ENCODE measurements around the gene LILRA1. TPM values are rescaled to one million over a fixed set of nuclear protein-coding genes. Genes with fewer than 3 reads are reported as not detected.

LILRA1 gene
- total RNA-seq, 1 experiment from 2014 or later: not detected

DNA sequence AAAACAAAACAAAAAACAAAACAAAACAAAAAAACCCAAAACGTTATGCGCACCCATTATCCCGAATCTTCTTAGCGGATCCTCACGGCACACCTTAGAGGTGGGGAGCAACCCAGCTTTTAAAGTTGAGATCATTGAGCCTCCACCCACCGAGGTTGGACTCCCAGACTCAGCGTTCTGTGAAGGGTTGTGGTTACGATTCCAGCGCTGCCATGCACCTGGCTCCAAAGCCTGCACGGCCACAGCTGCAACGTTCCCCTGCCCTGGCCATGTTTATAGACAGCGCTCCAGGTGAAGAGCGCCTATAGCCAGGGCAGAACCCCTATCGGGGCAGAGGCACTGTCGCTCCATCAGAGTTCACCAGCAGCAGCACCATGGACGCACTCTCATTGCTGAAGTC, 38.5 kb upstream of the LILRA1 start:
- no TSS peak for BruUV-seq (replicated peaks)
- TF ChIP-seq, protein P1, sequence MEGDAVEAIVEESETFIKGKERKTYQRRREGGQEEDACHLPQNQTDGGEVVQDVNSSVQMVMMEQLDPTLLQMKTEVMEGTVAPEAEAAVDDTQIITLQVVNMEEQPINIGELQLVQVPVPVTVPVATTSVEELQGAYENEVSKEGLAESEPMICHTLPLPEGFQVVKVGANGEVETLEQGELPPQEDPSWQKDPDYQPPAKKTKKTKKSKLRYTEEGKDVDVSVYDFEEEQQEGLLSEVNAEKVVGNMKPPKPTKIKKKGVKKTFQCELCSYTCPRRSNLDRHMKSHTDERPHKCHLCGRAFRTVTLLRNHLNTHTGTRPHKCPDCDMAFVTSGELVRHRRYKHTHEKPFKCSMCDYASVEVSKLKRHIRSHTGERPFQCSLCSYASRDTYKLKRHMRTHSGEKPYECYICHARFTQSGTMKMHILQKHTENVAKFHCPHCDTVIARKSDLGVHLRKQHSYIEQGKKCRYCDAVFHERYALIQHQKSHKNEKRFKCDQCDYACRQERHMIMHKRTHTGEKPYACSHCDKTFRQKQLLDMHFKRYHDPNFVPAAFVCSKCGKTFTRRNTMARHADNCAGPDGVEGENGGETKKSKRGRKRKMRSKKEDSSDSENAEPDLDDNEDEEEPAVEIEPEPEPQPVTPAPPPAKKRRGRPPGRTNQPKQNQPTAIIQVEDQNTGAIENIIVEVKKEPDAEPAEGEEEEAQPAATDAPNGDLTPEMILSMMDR (IDR thresholded peaks at IDR 0.05; ENCODE audit: insufficient read depth in 1 of 2, low read depth in 1 of 2, low read length in 1 of 2, severe bottlenecking in 1 of 2, unreplicated experiment in 1 of 2): no peak
- H3K27ac Mint-ChIP-seq (ENCODE audit: unreplicated experiment): no peak overlapping the region
- H3K9me3 Mint-ChIP-seq (ENCODE audit: unreplicated experiment): peaks cover 12% of the 10 kb centered on the region
- no peak for DNase-seq
- Histone ChIP-seq H3K36me3 (ENCODE audit: control insufficient read depth, insufficient read depth, low read length) (no peaks in the 10 kb centered on the region), H3K27me3 (replicated peaks; ENCODE audit: control insufficient read depth, insufficient read depth, low read length) (no peaks in the 10 kb centered on the region), H3K4me3 (ENCODE audit: low read depth, low read length) (no peak overlapping the region), H3K4me1 (no peaks in the 10 kb centered on the region), H3K9me3 (no peaks in the 10 kb centered on the region)
- POLR2A ChIA-PET: no interaction called here
- CTCF ChIA-PET: no interaction called here
- H3K4me3 Mint-ChIP-seq (ENCODE audit: unreplicated experiment): no peak overlapping the region
- intact Hi-C loops (cut with micrococcal nuclease; ENCODE audit: unreplicated experiment): no loop called here
- H3K27me3 Mint-ChIP-seq (ENCODE audit: insufficient read depth, unreplicated experiment): peaks cover 2% of the 10 kb centered on the region
- no peaks in the 10 kb centered on the region for H3K4me1 Mint-ChIP-seq (ENCODE audit: low read depth, unreplicated experiment)
- no peaks in the 10 kb centered on the region for H3K36me3 Mint-ChIP-seq (ENCODE audit: insufficient read depth, unreplicated experiment)

- Mint-ChIP-seq H3K27ac (ENCODE audit: unreplicated experiment) (no peak overlapping the region), H3K36me3 (ENCODE audit: insufficient read depth, unreplicated experiment) (no peaks in the 10 kb centered on the region), H3K4me1 (ENCODE audit: low read depth, unreplicated experiment) (no peaks in the 10 kb centered on the region), H3K9me3 (ENCODE audit: unreplicated experiment) (peaks cover 12% of the 10 kb centered on the region), H3K27me3 (ENCODE audit: insufficient read depth, unreplicated experiment) (peaks cover 2% of the 10 kb centered on the region), H3K4me3 (ENCODE audit: unreplicated experiment) (no peak overlapping the region)
- BruUV-seq (replicated peaks): no TSS peak
- POLR2A ChIA-PET: no interaction called here
- Histone ChIP-seq H3K4me1 (no peaks in the 10 kb centered on the region), H3K36me3 (ENCODE audit: control insufficient read depth, insufficient read depth, low read length) (no peaks in the 10 kb centered on the region), H3K9me3 (no peaks in the 10 kb centered on the region), H3K27me3 (replicated peaks; ENCODE audit: control insufficient read depth, insufficient read depth, low read length) (no peaks in the 10 kb centered on the region), H3K4me3 (ENCODE audit: low read depth, low read length) (no peak overlapping the region)
- TF ChIP-seq, protein P1 (IDR thresholded peaks at IDR 0.05; ENCODE audit: insufficient read depth in 1 of 2, low read depth in 1 of 2, low read length in 1 of 2, severe bottlenecking in 1 of 2, unreplicated experiment in 1 of 2): no peak
- intact Hi-C loops (cut with micrococcal nuclease; ENCODE audit: unreplicated experiment): no loop called here
- DNase-seq: no peak
- CTCF ChIA-PET: no interaction called here
Measured at GRCh38 chr19:54556194-54556593, 37.2 kb upstream of the LILRA1 start.

DNA sequence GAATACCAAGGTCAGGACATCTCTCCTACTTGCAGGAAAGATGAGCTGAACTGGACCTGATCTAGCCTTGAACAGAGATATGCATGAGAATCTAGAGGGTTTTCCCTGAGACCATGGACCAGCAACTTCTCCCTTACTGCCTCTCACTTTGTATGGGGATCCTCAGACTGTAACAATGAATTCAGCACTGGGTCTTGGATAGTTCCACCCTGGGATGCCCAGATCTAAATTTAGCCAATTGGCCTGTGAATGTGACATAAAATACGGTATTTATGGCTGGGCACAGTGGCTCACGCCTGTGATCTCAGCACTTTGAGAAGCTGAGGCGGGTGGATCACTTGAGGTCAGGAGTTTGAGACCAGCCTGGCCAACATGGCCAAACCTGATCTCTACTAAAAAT, 35.1 kb upstream of the LILRA1 start:
- intact Hi-C loops (cut with micrococcal nuclease; ENCODE audit: unreplicated experiment): no loop called here
- Mint-ChIP-seq H3K4me1 (ENCODE audit: low read depth, unreplicated experiment) (no peaks in the 10 kb centered on the region), H3K36me3 (ENCODE audit: insufficient read depth, unreplicated experiment) (no peaks in the 10 kb centered on the region), H3K27ac (ENCODE audit: unreplicated experiment) (no peak overlapping the region), H3K27me3 (ENCODE audit: insufficient read depth, unreplicated experiment) (peaks cover 4% of the 10 kb centered on the region), H3K9me3 (ENCODE audit: unreplicated experiment) (peaks cover 9% of the 10 kb centered on the region), H3K4me3 (ENCODE audit: unreplicated experiment) (no peak overlapping the region)
- no peaks in the 10 kb centered on the region for H3K36me3 ChIP-seq (ENCODE audit: control insufficient read depth, insufficient read depth, low read length)
- CTCF ChIA-PET: no interaction called here
- H3K27me3 ChIP-seq (replicated peaks; ENCODE audit: control insufficient read depth, insufficient read depth, low read length): no peaks in the 10 kb centered on the region
- TF ChIP-seq, protein P1 (IDR thresholded peaks at IDR 0.05; ENCODE audit: insufficient read depth in 1 of 2, low read depth in 1 of 2, low read length in 1 of 2, severe bottlenecking in 1 of 2, unreplicated experiment in 1 of 2): no peak
- no TSS peak for BruUV-seq (replicated peaks)
- H3K4me3 ChIP-seq (ENCODE audit: low read depth, low read length): no peak overlapping the region
- no peaks in the 10 kb centered on the region for H3K9me3 ChIP-seq
- H3K4me1 ChIP-seq: no peaks in the 10 kb centered on the region
- no peak for DNase-seq
- POLR2A ChIA-PET: no interaction called here

All from Caco-2 (cell line).